A549 (cell line): ENCODE results near the gene SPECC1. TPM values are rescaled to one million over a fixed set of nuclear protein-coding genes. Genes with fewer than 3 reads are reported as not detected.

Source experiments
- ATAC-seq, 2 experiments: fragments of 200-7000 bp in 1 of 2; fragments of >200 bp in 1 of 2; cut with Nextera tagmentation in 1 of 2; cut with Tn5 transposase in 1 of 2; 3 replicates each; pipeline versions ENCODE4 v1.8.0 to v1.9.1; 2018 to 2020; ENCODE audit warnings: mild to moderate bottlenecking in 1 of 2, moderate library complexity in 1 of 2
- CTCF ChIA-PET: fragments of 300-600 bp; sonication (Branson Sonifier 250); formaldehyde crosslinking; extraction: SDS; loops from one replicate; lab custom pipeline; 2021; ENCODE audit warnings: antibody characterized with exemption, inconsistent platforms; lab: Yijun Ruan, JAX
- POLR2A ChIA-PET: fragments of 350-600 bp; formaldehyde crosslinking; extraction: SDS; loops from one replicate; lab custom pipeline; 2021; ENCODE audit warnings: antibody characterized with exemption, inconsistent platforms; lab: Yijun Ruan, JAX
- DNase-seq, 2 experiments: peaks; one replicate each; pipeline versions ENCODE4 v3.0.0 to v3.0.0-alpha.2; 2011 to 2016; ENCODE audit warnings: low read depth in 1 of 2, low spot score in 1 of 2
- FAIRE-seq: peaks from 2 replicates; lab custom pipeline; 2011; peaks lifted over from hg19 to GRCh38; lab: Jason Lieb, UNC
- H3K27ac ChIP-seq, 2 experiments: fragments of >200 bp; sonication (Bioruptor Twin); formaldehyde crosslinking; 3 replicates each; pipeline ENCODE4 v1.5.1; 2016 to 2017
- H3K4me1 ChIP-seq: fragments of >200 bp; sonication (Bioruptor Twin); formaldehyde crosslinking; 3 replicates; pipeline ENCODE4 v1.6.1; 2016
- H3K4me2 ChIP-seq: fragments of >200 bp; sonication (Bioruptor Twin); formaldehyde crosslinking; 3 replicates; pipeline ENCODE4 v1.6.1; 2016
- H3K4me3 ChIP-seq: fragments of >200 bp; sonication (Bioruptor Twin); formaldehyde crosslinking; 3 replicates; pipeline ENCODE4 v1.5.1; 2016
- H3K9me3 ChIP-seq: fragments of >200 bp; sonication (Bioruptor Twin); formaldehyde crosslinking; 3 replicates; pipeline ENCODE4 v1.6.1; 2016
- CHD4 ChIP-seq: fragments of 200-600 bp; sonication (generic); IDR thresholded peaks from 2 replicates; pipeline ENCODE4 v1.6.1; 2016; ENCODE audit warnings: antibody characterized with exemption, mild to moderate bottlenecking, borderline replicate concordance
- ESRRA ChIP-seq: fragments of 150-350 bp; IDR thresholded peaks from 2 replicates; pipeline ENCODE4 v1.6.1; 2014; ENCODE audit warnings: mild to moderate bottlenecking, low read length, borderline replicate concordance
- FOSL2 ChIP-seq, 2 experiments: fragments of 450-650 bp in 1 of 2; fragments of >200 bp in 1 of 2; sonication (Bioruptor Twin) in 1 of 2; formaldehyde crosslinking; IDR thresholded peaks; 2 replicates each; pipeline versions ENCODE4 v1.5.0 to v1.6.1; 2016 to 2020; ENCODE audit warnings: mild to moderate bottlenecking in 1 of 2, moderate library complexity in 1 of 2
- HOXB13 ChIP-seq: fragments of 250-450 bp; sonication (Bioruptor Pico); IDR thresholded peaks from 2 replicates; pipeline ENCODE4 v1.5.0; 2020; ENCODE audit warnings: low read depth, mild to moderate bottlenecking, moderate library complexity
- JUN ChIP-seq, 2 experiments: fragments of >200 bp; sonication (Bioruptor Twin); formaldehyde crosslinking; IDR thresholded peaks; 2 replicates in 1 of 2; 3 replicates in 1 of 2; pipeline ENCODE4 v1.6.1; 2016 to 2017
- MAFK ChIP-seq: fragments of 450-650 bp; IDR thresholded peaks from 2 replicates; pipeline ENCODE4 v1.6.1; 2014; ENCODE audit not compliant: partially characterized antibody
- MAZ ChIP-seq: fragments of 150-350 bp; IDR thresholded peaks from 2 replicates; pipeline ENCODE4 v1.6.1; 2014; ENCODE audit warnings: antibody characterized with exemption, low read depth, low read length, borderline replicate concordance
- MYC ChIP-seq: IDR thresholded peaks from 2 replicates; pipeline ENCODE4 v1.6.1; 2012; ENCODE audit warnings: mild to moderate bottlenecking, inconsistent platforms, low read length, improper control_type of control experiment, borderline replicate concordance
- RFX5 ChIP-seq: fragments of 450-650 bp; IDR thresholded peaks from 2 replicates; pipeline ENCODE4 v1.7.1; 2014; ENCODE audit warnings: antibody characterized with exemption, mild to moderate bottlenecking, moderate library complexity
- TFCP2L1 ChIP-seq: fragments of 250-450 bp; sonication (Bioruptor Pico); IDR thresholded peaks from 2 replicates; pipeline ENCODE4 v1.5.0; 2021; ENCODE audit warnings: mild to moderate bottlenecking
- ZC3H11A ChIP-seq: fragments of 450-650 bp; IDR thresholded peaks from 2 replicates; pipeline ENCODE4 v1.6.1; 2014; ENCODE audit warnings: antibody characterized with exemption, mild to moderate bottlenecking
- ZSCAN20 ChIP-seq: fragments of 250-450 bp; sonication (Bioruptor Pico); IDR thresholded peaks from 2 replicates; pipeline ENCODE4 v1.8.0; 2022; ENCODE audit warnings: mild to moderate bottlenecking, moderate library complexity
- WGBS: methylation state at CpG from one replicate; pipeline ENCODE4 v1.1.6; 2017; ENCODE audit errors: missing lambda C conversion rate; 5-methylcytosine and 5-hydroxymethylcytosine counted together
- polyA plus RNA-seq, 4 experiments: library from polyadenylated mRNA; depleted of rRNA in 3 of 4; stranded (reverse); fragments of >200 nt; fragmentation: RNase III in 1 of 4; extraction: RNeasy Plus Mini Kit Qiagen cat#74134 plus additional on column Dnase treatment in 1 of 4; gene quantifications; 2 replicates in 3 of 4; 3 replicates in 1 of 4; pipeline ENCODE4 v1.2.3, GENCODE V29; 2011 to 2017
- TF ChIP-seq, protein P1 (sequence below): fragments of 200-600 bp; sonication (generic); IDR thresholded peaks from 2 replicates; pipeline ENCODE4 v1.6.1; 2016; ENCODE audit warnings: antibody characterized with exemption, mild to moderate bottlenecking, moderate library complexity
- TF ChIP-seq, protein P2 (sequence below): IDR thresholded peaks from 2 replicates; pipeline ENCODE4 v1.6.1; 2012
- TF ChIP-seq, protein P3 (sequence below): fragments of >200 bp; sonication (Bioruptor Twin); formaldehyde crosslinking; IDR thresholded peaks from 3 replicates; pipeline ENCODE4 v1.5.1; 2016

Gene SPECC1
- polyA plus RNA-seq, 2 of the 4 experiments (the other 2 are of a cell fraction), result 45.1 to 66.2 TPM

DNA sequence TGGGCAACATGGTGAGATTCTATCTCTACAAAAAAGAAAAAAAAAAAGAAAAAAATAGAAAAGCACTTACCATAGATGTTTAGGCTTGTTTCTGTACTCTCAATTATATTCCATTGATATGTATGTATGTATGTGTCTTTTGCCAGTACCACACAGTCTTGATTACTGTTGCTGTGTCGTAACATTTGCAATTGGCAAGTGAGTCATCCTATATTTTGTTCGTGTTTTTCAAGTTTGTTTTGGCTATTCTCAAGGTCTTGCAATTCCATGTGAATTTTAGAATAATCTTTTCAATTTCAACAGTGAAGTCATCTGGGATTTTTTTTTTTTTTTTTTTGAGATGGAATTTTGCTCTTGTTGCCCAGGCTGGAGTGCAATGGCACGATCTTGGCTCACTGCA, 19.3 kb downstream of the SPECC1 start:
- DNase-seq (no peak), FAIRE-seq (no peak), ATAC-seq (no peak)
- H3K4me1 ChIP-seq, result peaks cover 7% of the 10 kb centered on the region; the same call in 1 of the 3 replicates
- WGBS, result 84% methylated on average over 3 of the region's 3 CpGs
- no peak overlapping the region for H3K4me2 ChIP-seq
- TF ChIP-seq, protein P1, sequence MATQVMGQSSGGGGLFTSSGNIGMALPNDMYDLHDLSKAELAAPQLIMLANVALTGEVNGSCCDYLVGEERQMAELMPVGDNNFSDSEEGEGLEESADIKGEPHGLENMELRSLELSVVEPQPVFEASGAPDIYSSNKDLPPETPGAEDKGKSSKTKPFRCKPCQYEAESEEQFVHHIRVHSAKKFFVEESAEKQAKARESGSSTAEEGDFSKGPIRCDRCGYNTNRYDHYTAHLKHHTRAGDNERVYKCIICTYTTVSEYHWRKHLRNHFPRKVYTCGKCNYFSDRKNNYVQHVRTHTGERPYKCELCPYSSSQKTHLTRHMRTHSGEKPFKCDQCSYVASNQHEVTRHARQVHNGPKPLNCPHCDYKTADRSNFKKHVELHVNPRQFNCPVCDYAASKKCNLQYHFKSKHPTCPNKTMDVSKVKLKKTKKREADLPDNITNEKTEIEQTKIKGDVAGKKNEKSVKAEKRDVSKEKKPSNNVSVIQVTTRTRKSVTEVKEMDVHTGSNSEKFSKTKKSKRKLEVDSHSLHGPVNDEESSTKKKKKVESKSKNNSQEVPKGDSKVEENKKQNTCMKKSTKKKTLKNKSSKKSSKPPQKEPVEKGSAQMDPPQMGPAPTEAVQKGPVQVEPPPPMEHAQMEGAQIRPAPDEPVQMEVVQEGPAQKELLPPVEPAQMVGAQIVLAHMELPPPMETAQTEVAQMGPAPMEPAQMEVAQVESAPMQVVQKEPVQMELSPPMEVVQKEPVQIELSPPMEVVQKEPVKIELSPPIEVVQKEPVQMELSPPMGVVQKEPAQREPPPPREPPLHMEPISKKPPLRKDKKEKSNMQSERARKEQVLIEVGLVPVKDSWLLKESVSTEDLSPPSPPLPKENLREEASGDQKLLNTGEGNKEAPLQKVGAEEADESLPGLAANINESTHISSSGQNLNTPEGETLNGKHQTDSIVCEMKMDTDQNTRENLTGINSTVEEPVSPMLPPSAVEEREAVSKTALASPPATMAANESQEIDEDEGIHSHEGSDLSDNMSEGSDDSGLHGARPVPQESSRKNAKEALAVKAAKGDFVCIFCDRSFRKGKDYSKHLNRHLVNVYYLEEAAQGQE, result no peak
- TF ChIP-seq MAFK (no peak), TFCP2L1 (CRISPR knock-in tag) (no peak), FOSL2 (IDR thresholded peaks at IDR 0.05) (no peak), FOSL2 (CRISPR knock-in tag; IDR thresholded peaks at IDR 0.05) (0 out of 2 replicates have a peak, but pooled peaks have one; percentile 40), JUN (IDR thresholded peaks at IDR 0.05) (no peak), ESRRA (no peak)
- CTCF ChIA-PET, result interaction anchor here (0.8 to 1.0 kb wide), 2 partner anchors 9 to 20 kb away, joined by 4 to 5 read pairs; partner anchors contain the start of gene SPECC1
- POLR2A ChIA-PET, result no interaction called here
- no peaks in the 10 kb centered on the region for H3K9me3 ChIP-seq
- H3K27ac ChIP-seq, result no peak overlapping the region
- no peak overlapping the region for H3K4me3 ChIP-seq

DNA sequence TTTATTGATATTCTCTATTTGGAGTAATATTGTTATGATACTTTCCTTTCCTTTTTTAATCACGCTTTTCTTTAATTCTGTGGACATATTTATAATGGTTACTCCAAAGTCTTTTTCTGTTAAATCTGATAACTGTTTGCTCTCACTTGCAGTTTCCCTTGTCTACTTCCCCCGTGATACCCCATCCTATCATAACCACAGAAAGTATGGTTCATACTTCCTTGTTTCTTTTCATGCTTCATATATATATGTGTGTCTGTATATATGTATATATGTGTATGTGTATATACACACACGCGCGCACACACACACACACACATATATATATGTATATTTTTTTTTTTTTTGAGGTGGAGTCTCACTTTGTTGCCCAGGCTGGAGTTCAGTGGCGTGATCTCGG, 23.5 kb downstream of the SPECC1 start:
- no peaks in the 10 kb centered on the region for H3K9me3 ChIP-seq
- POLR2A ChIA-PET, result no interaction called here
- no peak overlapping the region for H3K27ac ChIP-seq
- CTCF ChIA-PET, result interaction anchor here (2.1 to 2.3 kb wide), 2 partner anchors 9 to 24 kb away, joined by 4 to 5 read pairs; no protein-coding TSS in a partner anchor
- no peak overlapping the region for H3K4me2 ChIP-seq
- no peaks in the 10 kb centered on the region for H3K4me1 ChIP-seq
- DNase-seq (no peak), ATAC-seq (no peak), FAIRE-seq (no peak)
- 98% methylated on average over 7 of the region's 7 CpGs for WGBS
- no peak overlapping the region for H3K4me3 ChIP-seq
- TF ChIP-seq ZC3H11A (no peak), CHD4 (no peak), ZSCAN20 (CRISPR knock-in tag) (no peak), HOXB13 (CRISPR knock-in tag) (no peak), TFCP2L1 (CRISPR knock-in tag) (no peak), MYC (no peak), MAZ (no peak), JUN (IDR thresholded peaks at IDR 0.05) (no peak), RFX5 (no peak)
- TF ChIP-seq, protein P2, sequence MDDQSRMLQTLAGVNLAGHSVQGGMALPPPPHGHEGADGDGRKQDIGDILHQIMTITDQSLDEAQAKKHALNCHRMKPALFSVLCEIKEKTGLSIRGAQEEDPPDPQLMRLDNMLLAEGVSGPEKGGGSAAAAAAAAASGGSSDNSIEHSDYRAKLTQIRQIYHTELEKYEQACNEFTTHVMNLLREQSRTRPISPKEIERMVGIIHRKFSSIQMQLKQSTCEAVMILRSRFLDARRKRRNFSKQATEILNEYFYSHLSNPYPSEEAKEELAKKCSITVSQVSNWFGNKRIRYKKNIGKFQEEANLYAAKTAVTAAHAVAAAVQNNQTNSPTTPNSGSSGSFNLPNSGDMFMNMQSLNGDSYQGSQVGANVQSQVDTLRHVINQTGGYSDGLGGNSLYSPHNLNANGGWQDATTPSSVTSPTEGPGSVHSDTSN, result no peak
- TF ChIP-seq, protein P1, result no peak
- TF ChIP-seq, protein P3, sequence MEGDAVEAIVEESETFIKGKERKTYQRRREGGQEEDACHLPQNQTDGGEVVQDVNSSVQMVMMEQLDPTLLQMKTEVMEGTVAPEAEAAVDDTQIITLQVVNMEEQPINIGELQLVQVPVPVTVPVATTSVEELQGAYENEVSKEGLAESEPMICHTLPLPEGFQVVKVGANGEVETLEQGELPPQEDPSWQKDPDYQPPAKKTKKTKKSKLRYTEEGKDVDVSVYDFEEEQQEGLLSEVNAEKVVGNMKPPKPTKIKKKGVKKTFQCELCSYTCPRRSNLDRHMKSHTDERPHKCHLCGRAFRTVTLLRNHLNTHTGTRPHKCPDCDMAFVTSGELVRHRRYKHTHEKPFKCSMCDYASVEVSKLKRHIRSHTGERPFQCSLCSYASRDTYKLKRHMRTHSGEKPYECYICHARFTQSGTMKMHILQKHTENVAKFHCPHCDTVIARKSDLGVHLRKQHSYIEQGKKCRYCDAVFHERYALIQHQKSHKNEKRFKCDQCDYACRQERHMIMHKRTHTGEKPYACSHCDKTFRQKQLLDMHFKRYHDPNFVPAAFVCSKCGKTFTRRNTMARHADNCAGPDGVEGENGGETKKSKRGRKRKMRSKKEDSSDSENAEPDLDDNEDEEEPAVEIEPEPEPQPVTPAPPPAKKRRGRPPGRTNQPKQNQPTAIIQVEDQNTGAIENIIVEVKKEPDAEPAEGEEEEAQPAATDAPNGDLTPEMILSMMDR, result no peak
